NCI-H2196 treated with DMSO at 0.1 percent for 48 hours (cell line): ENCODE results near the gene FARSB.

Source experiments
- DNase-seq: peaks from one replicate; lab custom pipeline; 2025; ENCODE audit not compliant: unreplicated experiment; lab: John Stamatoyannopoulos, UW

FARSB gene

GRCh38 chr2:222561817-222562645 is 93.9 kb downstream of the FARSB start:
- peak; percentile 54 for DNase-seq

DNA sequence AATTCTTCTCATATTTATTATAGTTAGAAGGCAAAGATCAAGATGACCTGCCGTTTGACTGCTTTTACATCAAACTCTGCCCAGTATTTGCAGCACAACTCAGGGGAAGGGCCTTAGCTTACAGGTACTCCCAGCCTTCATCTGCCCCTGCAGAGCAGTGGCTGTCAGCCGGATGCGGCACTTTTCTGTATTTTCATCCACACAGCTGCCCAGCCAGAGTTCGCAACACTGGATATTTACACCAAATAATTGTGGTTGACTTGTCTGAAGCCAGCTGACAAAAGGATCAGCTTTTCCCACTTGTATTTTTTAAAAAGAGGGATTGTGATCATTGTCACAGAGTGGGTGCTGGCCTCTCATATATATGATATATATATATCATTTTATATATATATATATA is 94.7 kb downstream of the FARSB start:
- no peak for DNase-seq

GRCh38 chr2:222554517-222554916 is 101.4 kb downstream of the FARSB start:
- no peak for DNase-seq

GRCh38 chr2:222548992-222549391 is 106.9 kb downstream of the FARSB start:
- no peak for DNase-seq

DNA sequence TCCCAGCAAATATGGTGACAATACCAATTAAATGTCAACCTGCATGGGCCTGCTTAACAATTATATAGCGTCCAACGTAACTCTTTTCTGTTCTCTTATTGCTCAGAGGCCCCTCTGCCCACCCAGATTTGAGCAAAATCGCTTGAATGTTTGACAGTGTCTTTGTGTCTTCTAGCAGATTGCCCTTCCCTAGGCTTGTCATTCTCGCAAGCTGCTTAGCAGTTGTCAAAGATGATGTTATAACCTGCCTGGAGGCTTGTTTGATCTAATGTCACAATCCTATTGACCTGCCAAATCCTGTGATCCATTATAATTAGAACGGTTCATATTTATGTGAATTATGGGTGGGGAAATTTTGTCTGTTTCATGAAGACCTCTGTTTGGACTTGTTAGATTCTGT is 108.8 kb downstream of the FARSB start:
- no peak for DNase-seq

- no peak for DNase-seq
Measured at GRCh38 chr2:222545823-222546795, 109.8 kb downstream of the FARSB start.

DNA sequence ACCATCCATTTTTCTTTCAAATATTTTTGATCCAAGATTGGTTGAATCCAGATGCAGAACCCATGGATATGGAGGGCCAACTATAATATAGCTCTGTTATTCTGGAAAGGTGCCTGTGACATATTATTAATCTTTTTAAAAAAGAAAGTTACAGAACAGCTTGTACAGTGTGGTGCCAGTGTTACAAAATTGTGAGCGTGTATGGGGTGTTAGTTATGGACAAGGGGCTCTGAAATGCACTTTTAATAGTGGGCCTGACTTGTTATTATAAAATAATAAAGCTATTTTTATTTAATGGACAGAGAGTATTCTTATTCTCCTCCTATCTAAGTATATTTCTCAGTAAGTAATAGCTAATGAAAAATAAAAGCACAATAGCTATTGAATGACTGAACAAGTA is 111.2 kb downstream of the FARSB start:
- DNase-seq, result no peak

DNA sequence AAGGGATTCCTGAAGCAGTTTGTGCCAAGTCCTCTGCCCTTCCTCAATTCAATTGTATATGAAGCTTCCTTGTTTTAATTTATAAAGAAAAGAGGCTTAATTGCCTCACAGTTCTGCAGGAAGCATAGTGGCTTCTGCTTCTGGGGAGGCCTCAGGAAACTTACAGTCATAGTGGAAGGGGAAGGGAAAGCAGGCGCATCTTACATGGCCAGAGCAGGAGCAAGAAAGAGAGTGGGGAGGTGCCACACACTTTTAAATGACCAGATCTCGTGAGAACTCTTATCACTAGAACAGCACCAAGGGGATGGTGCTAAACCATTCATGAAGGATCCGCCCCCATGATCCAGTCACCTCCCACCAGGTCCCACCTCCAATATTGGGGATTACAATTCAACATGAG is 117.4 kb downstream of the FARSB start:
- no peak for DNase-seq

- DNase-seq, result no peak
Measured at GRCh38 chr2:222535477-222535876, 120.4 kb downstream of the FARSB start.

GRCh38 chr2:222532315-222532714 is 123.6 kb downstream of the FARSB start:
- no peak for DNase-seq

GRCh38 chr2:222526480-222527277 is 129.2 kb downstream of the FARSB start:
- DNase-seq, result no peak

GRCh38 chr2:222525811-222526210 is 130.1 kb downstream of the FARSB start:
- DNase-seq, result no peak

GRCh38 chr2:222523783-222524544 is 131.9 kb downstream of the FARSB start:
- no peak for DNase-seq

GRCh38 chr2:222522082-222522481 is 133.8 kb downstream of the FARSB start:
- no peak for DNase-seq

GRCh38 chr2:222521099-222521498 is 134.8 kb downstream of the FARSB start:
- DNase-seq, result no peak
